ENCODE results near the gene TNN.

TNN gene

DNA sequence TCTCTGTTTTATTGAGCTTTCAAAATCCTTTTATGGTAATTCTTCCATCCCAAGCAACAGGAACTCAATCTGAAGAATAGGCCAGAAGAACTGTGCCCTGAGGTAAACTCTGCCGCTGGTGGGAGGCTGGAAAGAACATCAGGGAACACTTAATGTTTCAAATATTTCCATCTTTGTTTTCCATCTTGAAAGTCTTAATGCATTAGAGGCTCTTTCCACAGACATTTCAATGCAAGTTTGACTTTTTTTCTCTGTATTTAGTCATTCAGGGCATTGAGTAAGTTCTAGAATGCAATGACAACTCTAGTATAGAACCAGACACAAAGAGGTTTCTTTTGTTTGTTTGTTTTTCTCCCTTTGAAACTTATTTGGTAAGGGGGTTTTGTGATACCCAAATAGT lies 63.5 kb downstream of the TNN start:
- H3K4me3 ChIP-seq (ENCODE audit: control insufficient read depth, low read depth, low read length) = no peak overlapping the region
- TF ChIP-seq, protein P1, sequence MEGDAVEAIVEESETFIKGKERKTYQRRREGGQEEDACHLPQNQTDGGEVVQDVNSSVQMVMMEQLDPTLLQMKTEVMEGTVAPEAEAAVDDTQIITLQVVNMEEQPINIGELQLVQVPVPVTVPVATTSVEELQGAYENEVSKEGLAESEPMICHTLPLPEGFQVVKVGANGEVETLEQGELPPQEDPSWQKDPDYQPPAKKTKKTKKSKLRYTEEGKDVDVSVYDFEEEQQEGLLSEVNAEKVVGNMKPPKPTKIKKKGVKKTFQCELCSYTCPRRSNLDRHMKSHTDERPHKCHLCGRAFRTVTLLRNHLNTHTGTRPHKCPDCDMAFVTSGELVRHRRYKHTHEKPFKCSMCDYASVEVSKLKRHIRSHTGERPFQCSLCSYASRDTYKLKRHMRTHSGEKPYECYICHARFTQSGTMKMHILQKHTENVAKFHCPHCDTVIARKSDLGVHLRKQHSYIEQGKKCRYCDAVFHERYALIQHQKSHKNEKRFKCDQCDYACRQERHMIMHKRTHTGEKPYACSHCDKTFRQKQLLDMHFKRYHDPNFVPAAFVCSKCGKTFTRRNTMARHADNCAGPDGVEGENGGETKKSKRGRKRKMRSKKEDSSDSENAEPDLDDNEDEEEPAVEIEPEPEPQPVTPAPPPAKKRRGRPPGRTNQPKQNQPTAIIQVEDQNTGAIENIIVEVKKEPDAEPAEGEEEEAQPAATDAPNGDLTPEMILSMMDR (conservative IDR thresholded peaks at IDR 0.05; ENCODE audit: control insufficient read depth, insufficient read depth, low read depth, low read length) = no peak
- no peak for DNase-seq (ENCODE audit: low read depth)

- H3K4me3 ChIP-seq (ENCODE audit: control insufficient read depth, low read depth, low read length) = no peak overlapping the region
- peak; percentile 49 for DNase-seq (ENCODE audit: low read depth)
- TF ChIP-seq, protein P1 (conservative IDR thresholded peaks at IDR 0.05; ENCODE audit: control insufficient read depth, insufficient read depth, low read depth, low read length) = no peak
Observed at GRCh38 chr1:175132436-175132835, 64.8 kb downstream of the TNN start.

- TF ChIP-seq, protein P1 (conservative IDR thresholded peaks at IDR 0.05; ENCODE audit: control insufficient read depth, insufficient read depth, low read depth, low read length) = no peak
Observed at GRCh38 chr1:175133673-175134435, 66.2 kb downstream of the TNN start.

DNA sequence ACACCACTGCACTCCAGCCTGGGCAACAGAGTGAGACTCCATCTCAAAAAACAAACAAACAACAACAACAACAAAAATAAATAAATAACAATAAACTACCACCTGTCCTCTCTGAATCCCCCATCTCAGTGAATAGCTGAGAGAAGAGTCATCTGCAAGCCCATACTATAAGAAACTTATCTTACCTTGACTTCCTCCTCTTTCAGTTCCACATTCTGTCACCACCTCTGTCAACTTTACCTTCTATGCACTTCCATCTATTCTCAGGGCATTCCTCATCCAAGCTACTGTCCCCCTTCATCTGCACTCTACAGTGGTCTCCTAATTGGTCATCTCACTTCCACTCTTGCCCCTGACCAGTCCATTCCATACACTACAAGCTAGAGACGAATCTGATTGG lies 66.9 kb downstream of the TNN start:
- H3K4me3 ChIP-seq (ENCODE audit: control insufficient read depth, low read depth, low read length) = no peak overlapping the region
- TF ChIP-seq, protein P1 (conservative IDR thresholded peaks at IDR 0.05; ENCODE audit: control insufficient read depth, insufficient read depth, low read depth, low read length) = no peak
- no peak for DNase-seq (ENCODE audit: low read depth)

More at GRCh38 chr1:175133673-175134435, 66.2 kb downstream of the TNN start:
- DNase-seq (ENCODE audit: low read depth) = peak; percentile 54
- no peak overlapping the region for H3K4me3 ChIP-seq (ENCODE audit: control insufficient read depth, low read depth, low read length)

DNA sequence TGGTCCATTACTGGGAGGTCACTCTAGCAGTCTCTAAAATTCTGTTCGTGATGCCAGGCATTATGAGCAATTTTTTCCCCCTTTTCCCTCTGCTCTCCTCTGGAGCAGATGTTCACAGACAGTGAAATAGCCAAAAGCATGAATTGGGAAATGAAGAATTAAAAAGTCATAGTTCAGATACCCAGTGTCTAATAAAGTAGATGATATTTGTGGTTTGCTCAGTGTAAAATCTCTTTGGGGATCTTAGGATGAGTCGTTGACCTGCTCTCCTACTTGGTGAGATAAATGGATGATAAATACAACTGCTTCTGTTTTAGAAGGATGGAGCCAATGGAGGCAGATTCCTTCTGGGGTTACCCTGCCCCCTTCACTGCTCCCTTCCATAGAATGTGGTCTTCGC lies 68.6 kb downstream of the TNN start:
- no peak for DNase-seq (ENCODE audit: low read depth)
- TF ChIP-seq, protein P1 (conservative IDR thresholded peaks at IDR 0.05; ENCODE audit: control insufficient read depth, insufficient read depth, low read depth, low read length) = no peak
- H3K4me3 ChIP-seq (ENCODE audit: control insufficient read depth, low read depth, low read length) = no peak overlapping the region

GRCh38 chr1:175137369-175137768 lies 69.7 kb downstream of the TNN start:
- TF ChIP-seq, protein P1 (conservative IDR thresholded peaks at IDR 0.05; ENCODE audit: control insufficient read depth, insufficient read depth, low read depth, low read length) = no peak
- H3K4me3 ChIP-seq (ENCODE audit: control insufficient read depth, low read depth, low read length) = no peak overlapping the region
- DNase-seq (ENCODE audit: low read depth) = no peak

Measured in fibroblast of mammary gland (primary cell).